H9 (cell line): ENCODE measurements around the gene CMSS1. TPM values are rescaled to one million over a fixed set of nuclear protein-coding genes. Genes with fewer than 3 reads are reported as not detected.

Experiments used
- DNase-seq: peaks from one replicate; pipeline ENCODE4 v3.0.0-alpha.2; 2017
- H2AFZ ChIP-seq: one replicate; pipeline ENCODE4 v1.6.1; 2013; ENCODE audit warnings: mild to moderate bottlenecking, low read length, control low read depth, moderate library complexity
- H2AK5ac ChIP-seq: 2 replicates; pipeline ENCODE4 v1.6.1; 2013; ENCODE audit warnings: low read length, control low read depth, mixed read lengths; ENCODE audit not compliant: insufficient read length
- H2BK120ac ChIP-seq: one replicate; pipeline ENCODE4 v1.6.1; 2013; ENCODE audit warnings: low read depth, mild to moderate bottlenecking, low read length, control low read depth, inconsistent platforms; ENCODE audit not compliant: poor library complexity, severe bottlenecking
- H2BK12ac ChIP-seq: 2 replicates; pipeline ENCODE4 v1.6.1; 2013; ENCODE audit warnings: low read length, control low read depth, mixed read lengths, low read depth; ENCODE audit not compliant: insufficient read length
- H2BK15ac ChIP-seq: 2 replicates; pipeline ENCODE4 v1.6.1; 2013; ENCODE audit warnings: low read depth, low read length, control low read depth
- H2BK20ac ChIP-seq: one replicate; pipeline ENCODE4 v1.6.1; 2013; ENCODE audit warnings: low read depth, mild to moderate bottlenecking, low read length, control low read depth, inconsistent platforms; ENCODE audit not compliant: poor library complexity, severe bottlenecking
- H2BK5ac ChIP-seq: 2 replicates; pipeline ENCODE4 v1.6.1; 2013; ENCODE audit warnings: low read length, control low read depth, mixed read lengths; ENCODE audit not compliant: insufficient read length
- H3K14ac ChIP-seq: 2 replicates; pipeline ENCODE4 v1.6.1; 2013; ENCODE audit warnings: low read length, control low read depth; ENCODE audit not compliant: insufficient read depth
- H3K18ac ChIP-seq: 2 replicates; pipeline ENCODE4 v1.6.1; 2013; ENCODE audit warnings: low read depth, mild to moderate bottlenecking, mixed read lengths, low read length, control low read depth; ENCODE audit not compliant: insufficient read length
- H3K23ac ChIP-seq: 2 replicates; pipeline ENCODE4 v1.6.1; 2013; ENCODE audit warnings: low read length, control low read depth, mixed read lengths, low read depth; ENCODE audit not compliant: insufficient read length
- H3K23me2 ChIP-seq: 2 replicates; pipeline ENCODE4 v1.6.1; 2013; ENCODE audit warnings: low read depth, mild to moderate bottlenecking, mixed read lengths, low read length, control low read depth; ENCODE audit not compliant: insufficient read length, poor library complexity, severe bottlenecking
- H3K27ac ChIP-seq: 2 replicates; pipeline ENCODE4 v1.5.1; 2013; ENCODE audit warnings: low read length, control low read depth, mixed read lengths, low read depth; ENCODE audit not compliant: insufficient read length
- H3K27me3 ChIP-seq: 2 replicates; pipeline ENCODE4 v1.6.1; 2013; ENCODE audit warnings: low read length, control low read depth, inconsistent platforms; ENCODE audit not compliant: insufficient read depth
- H3K4ac ChIP-seq: 2 replicates; pipeline ENCODE4 v1.6.1; 2013; ENCODE audit warnings: low read depth, mild to moderate bottlenecking, control low read depth, inconsistent platforms, low read length, moderate library complexity
- H3K4me1 ChIP-seq: 2 replicates; pipeline ENCODE4 v1.6.1; 2013; ENCODE audit warnings: low read length, control low read depth, inconsistent platforms; ENCODE audit not compliant: insufficient read depth
- H3K4me2 ChIP-seq: 2 replicates; pipeline ENCODE4 v1.6.1; 2013; ENCODE audit warnings: low read length, control low read depth, mixed read lengths; ENCODE audit not compliant: insufficient read length, insufficient read depth
- H3K56ac ChIP-seq: 2 replicates; pipeline ENCODE4 v1.6.1; 2013; ENCODE audit warnings: low read depth, mild to moderate bottlenecking, mixed read lengths, low read length, control low read depth; ENCODE audit not compliant: insufficient read length
- H3K79me1 ChIP-seq: 2 replicates; pipeline ENCODE4 v1.6.1; 2013; ENCODE audit warnings: low read depth, mild to moderate bottlenecking, moderate library complexity, low read length, control low read depth, inconsistent platforms; ENCODE audit not compliant: insufficient read depth, poor library complexity, severe bottlenecking
- H3K79me2 ChIP-seq: 2 replicates; pipeline ENCODE4 v1.6.1; 2013; ENCODE audit warnings: low read length, control low read depth, inconsistent platforms; ENCODE audit not compliant: insufficient read depth
- H3K9ac ChIP-seq: 2 replicates; pipeline ENCODE4 v1.6.1; 2013; ENCODE audit warnings: low read length, control low read depth, mixed read lengths; ENCODE audit not compliant: insufficient read length; ENCODE audit errors: extremely low read depth
- H3K9me3 ChIP-seq: one replicate; pipeline ENCODE4 v1.6.1; 2013; ENCODE audit warnings: low read depth, low read length, inconsistent platforms; ENCODE audit not compliant: control insufficient read depth
- H3T11ph ChIP-seq: one replicate; pipeline ENCODE4 v1.6.1; 2013; ENCODE audit warnings: mild to moderate bottlenecking, low read length, control low read depth, inconsistent platforms
- H4K20me1 ChIP-seq: one replicate; pipeline ENCODE4 v1.6.1; 2013; ENCODE audit not compliant: control insufficient read depth, insufficient read length, insufficient read depth
- H4K5ac ChIP-seq: 2 replicates; pipeline ENCODE4 v1.6.1; 2013; ENCODE audit warnings: low read depth, mild to moderate bottlenecking, mixed read lengths, low read length, control low read depth; ENCODE audit not compliant: insufficient read length
- H4K8ac ChIP-seq: replicated peaks from 2 replicates; pipeline ENCODE4 v1.6.1; 2013; ENCODE audit warnings: low read length, control low read depth, mixed read lengths, low read depth; ENCODE audit not compliant: insufficient read length
- H4K91ac ChIP-seq: 2 replicates; pipeline ENCODE4 v1.6.1; 2013; ENCODE audit warnings: low read depth, mild to moderate bottlenecking, moderate library complexity, mixed read lengths, low read length, control low read depth; ENCODE audit not compliant: insufficient read length
- H3K27ac Mint-ChIP-seq, 3 experiments: 2 replicates in 2 of 3; 3 replicates in 1 of 3; pipeline ENCODE4 v1.8.0; 2020 to 2021; ENCODE audit warnings: mixed read lengths in 3 of 3, mild to moderate bottlenecking in 1 of 3, moderate library complexity in 1 of 3
- H3K27me3 Mint-ChIP-seq: 2 replicates; pipeline ENCODE4 v1.8.0; 2021; ENCODE audit warnings: low read depth, mild to moderate bottlenecking, moderate library complexity, mixed read lengths
- H3K36me3 Mint-ChIP-seq, 3 experiments: 2 replicates in 2 of 3; 3 replicates in 1 of 3; pipeline ENCODE4 v1.8.0; 2020 to 2021; ENCODE audit warnings: low read depth in 3 of 3, mixed read lengths in 3 of 3; ENCODE audit not compliant: insufficient read depth in 1 of 3
- H3K4me1 Mint-ChIP-seq, 2 experiments: 2 replicates each; pipeline ENCODE4 v1.8.0; 2020; ENCODE audit warnings: mixed read lengths in 2 of 2
- H3K4me3 Mint-ChIP-seq, 2 experiments: 2 replicates in 1 of 2; 3 replicates in 1 of 2; pipeline ENCODE4 v1.8.0; 2020 to 2021; ENCODE audit warnings: mild to moderate bottlenecking in 2 of 2, mixed read lengths in 2 of 2, moderate library complexity in 1 of 2
- H3K9me3 Mint-ChIP-seq, 2 experiments: 2 replicates in 1 of 2; 3 replicates in 1 of 2; pipeline ENCODE4 v1.8.0; 2020; ENCODE audit warnings: mild to moderate bottlenecking in 2 of 2, mixed read lengths in 2 of 2, moderate library complexity in 1 of 2
- CTCF ChIP-seq: fragments of 200-600 bp; sonication (generic); conservative IDR thresholded peaks from 3 replicates; pipeline ENCODE4 v1.8.0; 2021; ENCODE audit warnings: antibody characterized with exemption, mild to moderate bottlenecking
- total RNA-seq: library from RNA; stranded (reverse); gene quantifications from 2 replicates; pipeline ENCODE4 v1.2.1, GENCODE V29; 2021

The CMSS1 gene
- total RNA-seq, 1 experiment from 2014 or later, result 61.8 TPM

GRCh38 chr3:99984139-99984538 lies 166.5 kb downstream of the CMSS1 start:
- Histone ChIP-seq H2BK12ac (no peak overlapping the region), H2BK120ac (no peak overlapping the region), H2BK5ac (no peak overlapping the region), H3K23me2 (no peaks in the 10 kb centered on the region), H3K9me3 (no peaks in the 10 kb centered on the region), H3K4me2 (no peak overlapping the region), H4K20me1 (no peaks in the 10 kb centered on the region), H3K14ac (no peak overlapping the region), H3K23ac (no peak overlapping the region), H2AFZ (no peak overlapping the region), H3K79me2 (no peaks in the 10 kb centered on the region), H3T11ph (no peak overlapping the region), H3K27ac (no peak overlapping the region), H3K9ac (no peak overlapping the region), H3K18ac (no peak overlapping the region), H4K91ac (no peak overlapping the region), H2BK20ac (no peak overlapping the region), H4K8ac (no peak overlapping the region), H3K56ac (no peak overlapping the region), H4K5ac (no peak overlapping the region), H3K4me1 (no peaks in the 10 kb centered on the region), H2AK5ac (no peak overlapping the region), H3K4ac (no peak overlapping the region), H3K27me3 (no peaks in the 10 kb centered on the region), H3K79me1 (no peaks in the 10 kb centered on the region), H2BK15ac (no peak overlapping the region)
- Mint-ChIP-seq H3K36me3 (no peaks in the 10 kb centered on the region; a peak in 1 of 7 replicates), H3K4me1 (peaks cover 6% of the 10 kb centered on the region in 2 experiments; a peak in 2 of 4 replicates), H3K4me3 (no peak overlapping the region), H3K27me3 (no peaks in the 10 kb centered on the region), H3K27ac (no peak overlapping the region), H3K9me3 (no peaks in the 10 kb centered on the region)
- no peak for DNase-seq
- no peak for TF ChIP-seq CTCF
